Progenitor cell of endocrine pancreas (in vitro differentiated cells): ENCODE data around the gene H3-3A. TPM values are rescaled to one million over a fixed set of nuclear protein-coding genes. Genes with fewer than 3 reads are reported as not detected.

ENCODE experiments used
- DNase-seq: peaks from one replicate; pipeline ENCODE4 v3.0.0; 2021; ENCODE audit warnings: low spot score; ENCODE audit not compliant: unreplicated experiment
- H3K27ac Mint-ChIP-seq: 2 replicates; pipeline ENCODE4 v1.8.0; 2021; ENCODE audit warnings: mild to moderate bottlenecking, moderate library complexity, mixed read lengths
- H3K27me3 Mint-ChIP-seq: 2 replicates; pipeline ENCODE4 v1.8.0; 2021; ENCODE audit warnings: mixed read lengths
- H3K36me3 Mint-ChIP-seq: 2 replicates; pipeline ENCODE4 v1.8.0; 2022; ENCODE audit warnings: mixed read lengths; ENCODE audit not compliant: insufficient read depth
- H3K4me1 Mint-ChIP-seq: 2 replicates; pipeline ENCODE4 v1.8.0; 2021; ENCODE audit warnings: low read depth, mixed read lengths
- H3K4me3 Mint-ChIP-seq: 2 replicates; pipeline ENCODE4 v1.8.0; 2021; ENCODE audit warnings: low read depth, mild to moderate bottlenecking, moderate library complexity, mixed read lengths
- H3K9me3 Mint-ChIP-seq: 2 replicates; pipeline ENCODE4 v1.8.0; 2021; ENCODE audit warnings: low read depth, mixed read lengths
- total RNA-seq: library from RNA; stranded (reverse); gene quantifications from 2 replicates; pipeline ENCODE4 v1.2.1, GENCODE V29; 2021
- TF ChIP-seq, protein P1 (sequence below): fragments of 200-600 bp; sonication (generic); IDR thresholded peaks from one replicate; pipeline ENCODE4 v1.5.0; 2021; ENCODE audit warnings: antibody characterized with exemption, mild to moderate bottlenecking; ENCODE audit not compliant: unreplicated experiment

The H3-3A gene
- total RNA-seq, 1 donor from 2014 or later: 1,313 TPM

DNA sequence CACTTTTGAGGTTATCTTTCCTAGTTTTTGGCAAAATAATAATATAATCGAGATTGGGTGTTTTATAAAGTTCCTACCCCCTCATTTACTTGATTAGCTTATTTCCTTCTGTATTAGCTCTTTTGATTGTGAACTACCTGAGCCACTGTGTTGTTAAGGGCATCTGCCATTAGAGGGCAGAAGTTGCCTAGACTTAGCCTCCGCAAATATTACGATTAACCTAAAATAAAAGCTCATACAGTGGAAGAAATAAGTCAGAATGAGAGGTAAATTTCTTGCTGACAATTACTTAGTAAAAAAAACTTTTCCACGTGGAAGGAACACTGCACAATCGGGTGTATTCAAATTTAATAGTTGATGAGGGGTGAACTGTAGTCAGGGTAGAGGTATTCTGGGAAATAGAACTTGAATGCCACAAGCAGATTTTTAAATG, 2.3 kb downstream of the H3-3A start:
- Mint-ChIP-seq H3K4me3 (peak overlapping the region; percentile 100), H3K4me1 (peaks cover 38% of the 10 kb centered on the region), H3K9me3 (no peaks in the 10 kb centered on the region), H3K27ac (peak overlapping the region; percentile 65), H3K36me3 (peaks cover 32% of the 10 kb centered on the region), H3K27me3 (no peaks in the 10 kb centered on the region)
- TF ChIP-seq, protein P1, sequence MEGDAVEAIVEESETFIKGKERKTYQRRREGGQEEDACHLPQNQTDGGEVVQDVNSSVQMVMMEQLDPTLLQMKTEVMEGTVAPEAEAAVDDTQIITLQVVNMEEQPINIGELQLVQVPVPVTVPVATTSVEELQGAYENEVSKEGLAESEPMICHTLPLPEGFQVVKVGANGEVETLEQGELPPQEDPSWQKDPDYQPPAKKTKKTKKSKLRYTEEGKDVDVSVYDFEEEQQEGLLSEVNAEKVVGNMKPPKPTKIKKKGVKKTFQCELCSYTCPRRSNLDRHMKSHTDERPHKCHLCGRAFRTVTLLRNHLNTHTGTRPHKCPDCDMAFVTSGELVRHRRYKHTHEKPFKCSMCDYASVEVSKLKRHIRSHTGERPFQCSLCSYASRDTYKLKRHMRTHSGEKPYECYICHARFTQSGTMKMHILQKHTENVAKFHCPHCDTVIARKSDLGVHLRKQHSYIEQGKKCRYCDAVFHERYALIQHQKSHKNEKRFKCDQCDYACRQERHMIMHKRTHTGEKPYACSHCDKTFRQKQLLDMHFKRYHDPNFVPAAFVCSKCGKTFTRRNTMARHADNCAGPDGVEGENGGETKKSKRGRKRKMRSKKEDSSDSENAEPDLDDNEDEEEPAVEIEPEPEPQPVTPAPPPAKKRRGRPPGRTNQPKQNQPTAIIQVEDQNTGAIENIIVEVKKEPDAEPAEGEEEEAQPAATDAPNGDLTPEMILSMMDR: peak; percentile 56
- DNase-seq: no peak

DNA sequence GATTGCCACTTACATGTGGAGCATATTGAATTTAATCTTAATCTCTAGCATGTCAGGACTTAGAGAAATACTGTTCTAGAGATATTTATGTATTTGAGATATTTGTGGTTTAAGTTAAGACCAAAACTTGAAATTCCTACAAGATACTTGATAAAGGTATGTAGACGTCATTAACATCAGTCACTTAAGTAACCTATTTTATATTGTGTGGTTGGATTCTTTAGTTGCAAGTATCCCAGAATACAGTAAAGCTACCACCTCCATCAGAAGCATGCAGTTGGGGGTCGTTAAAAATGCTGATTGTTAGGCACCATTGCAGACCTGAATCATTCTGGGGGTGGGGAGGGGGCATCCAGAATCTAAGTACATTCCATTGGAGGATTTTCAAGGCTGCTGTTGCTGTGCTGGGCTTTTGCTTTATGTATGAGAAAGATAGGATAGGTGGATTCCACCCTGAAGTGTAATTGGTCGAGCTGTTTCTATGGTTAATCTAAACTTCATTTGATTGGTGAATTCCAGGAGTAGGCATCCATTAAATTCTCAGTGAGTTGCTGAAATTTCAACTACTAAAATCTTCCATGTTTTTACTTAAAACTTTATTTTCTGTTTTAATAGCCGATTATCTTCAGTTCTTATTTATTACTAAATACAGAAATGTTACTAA, 4.0 kb downstream of the H3-3A start:
- H3K4me1 Mint-ChIP-seq: peaks cover 33% of the 10 kb centered on the region
- H3K4me3 Mint-ChIP-seq: peak overlapping the region; percentile 100
- TF ChIP-seq, protein P1: no peak
- DNase-seq: no peak
- H3K27ac Mint-ChIP-seq: peak overlapping the region; percentile 85
- no peaks in the 10 kb centered on the region for H3K9me3 Mint-ChIP-seq
- H3K36me3 Mint-ChIP-seq: peaks cover 38% of the 10 kb centered on the region
- no peaks in the 10 kb centered on the region for H3K27me3 Mint-ChIP-seq

DNA sequence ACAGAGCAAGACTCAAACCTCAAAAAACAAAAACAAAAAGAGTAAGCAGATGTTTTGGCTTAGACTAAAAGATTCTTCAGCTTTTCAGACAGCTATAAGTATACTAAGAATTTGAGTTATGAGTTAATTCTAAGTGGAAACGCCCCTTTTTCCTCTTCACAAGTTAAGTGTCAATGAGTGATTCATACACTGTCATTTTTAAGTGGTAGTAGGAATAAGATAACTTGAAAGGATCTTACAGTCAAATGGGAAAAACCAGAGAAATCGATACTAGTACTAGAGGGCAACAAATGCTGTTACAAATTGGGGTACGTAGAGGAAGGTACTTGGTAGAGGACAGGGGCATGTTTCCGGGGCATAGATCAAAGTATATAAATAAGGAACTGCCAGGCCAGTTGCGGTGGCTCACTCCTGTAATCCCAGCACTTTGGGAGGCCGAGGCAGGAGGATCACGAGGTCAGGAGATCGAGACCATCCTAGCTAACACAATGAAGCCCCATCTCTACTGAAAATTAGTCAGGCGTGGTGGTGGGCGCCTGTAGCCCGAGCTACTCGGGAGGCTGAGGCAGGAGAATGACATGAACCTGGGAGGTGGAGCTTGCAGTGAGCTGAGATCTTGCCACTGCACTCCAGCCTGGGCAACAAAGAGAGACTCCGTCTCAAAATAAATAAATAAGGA, 7.4 kb downstream of the H3-3A start:
- no peak for DNase-seq
- peaks cover 31% of the 10 kb centered on the region for H3K4me1 Mint-ChIP-seq
- TF ChIP-seq, protein P1: no peak
- no peaks in the 10 kb centered on the region for H3K27me3 Mint-ChIP-seq
- H3K27ac Mint-ChIP-seq: peak overlapping the region; percentile 22
- H3K36me3 Mint-ChIP-seq: peaks cover 45% of the 10 kb centered on the region
- H3K9me3 Mint-ChIP-seq: no peaks in the 10 kb centered on the region
- H3K4me3 Mint-ChIP-seq: no peak overlapping the region

DNA sequence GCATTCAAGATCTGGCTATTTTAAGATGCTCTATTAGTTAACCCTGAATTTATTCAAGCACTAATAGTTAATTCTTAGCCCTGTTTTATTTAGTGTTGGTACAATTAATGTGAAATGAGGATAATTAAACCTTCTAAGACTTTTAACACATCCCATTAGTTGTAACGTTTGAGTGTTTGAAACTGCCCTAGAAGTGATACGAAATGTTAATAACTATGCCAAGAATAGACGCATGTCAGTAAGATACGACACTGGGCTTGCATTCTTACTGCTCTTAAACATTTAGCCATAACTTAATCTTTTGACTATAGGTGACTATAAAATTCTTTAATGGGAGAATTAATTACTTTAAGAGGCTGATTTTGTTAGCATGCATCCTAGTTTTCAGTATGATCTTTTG, 9.8 kb downstream of the H3-3A start:
- peaks cover 32% of the 10 kb centered on the region for H3K36me3 Mint-ChIP-seq
- no peaks in the 10 kb centered on the region for H3K27me3 Mint-ChIP-seq
- TF ChIP-seq, protein P1: no peak
- H3K4me3 Mint-ChIP-seq: no peak overlapping the region
- peaks cover 14% of the 10 kb centered on the region for H3K4me1 Mint-ChIP-seq
- DNase-seq: no peak
- H3K9me3 Mint-ChIP-seq: no peaks in the 10 kb centered on the region
- peak overlapping the region; percentile 69 for H3K27ac Mint-ChIP-seq

DNA sequence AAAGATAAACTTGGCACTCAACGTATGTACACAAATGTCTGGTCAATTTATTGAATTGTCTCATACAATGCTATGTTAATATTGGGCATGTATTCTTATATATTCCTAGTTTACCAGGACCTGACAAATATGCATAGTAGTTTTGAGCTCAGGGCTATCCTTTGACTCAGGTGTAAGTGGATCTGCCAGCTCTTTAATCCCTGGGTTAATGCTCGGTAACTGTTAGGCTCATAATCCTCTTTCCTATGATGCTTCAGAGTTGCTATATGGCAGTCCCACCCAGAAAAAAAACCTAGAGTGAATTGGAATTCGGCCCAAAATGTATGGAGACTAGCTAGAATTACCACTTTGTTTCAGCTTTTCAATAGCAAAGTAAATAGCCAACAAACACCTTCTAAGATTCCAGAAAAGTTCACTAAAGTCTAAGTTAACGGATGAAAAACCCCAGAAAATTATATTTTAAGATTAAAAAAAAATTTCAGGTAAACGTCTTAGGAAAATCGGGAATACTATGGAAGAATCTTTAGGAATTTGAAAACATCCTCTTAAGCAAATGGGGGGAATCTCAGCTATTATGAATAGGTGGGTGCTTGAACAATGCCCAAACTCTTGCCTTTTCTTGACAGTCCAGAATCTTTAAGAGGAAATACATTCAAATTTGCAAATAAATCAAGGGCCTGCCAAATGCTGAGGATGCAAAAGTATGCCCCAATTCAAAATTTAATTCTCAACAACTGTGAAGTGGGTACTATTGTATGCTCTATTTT, 10.9 kb downstream of the H3-3A start:
- no peak for DNase-seq
- H3K9me3 Mint-ChIP-seq: no peaks in the 10 kb centered on the region
- H3K4me3 Mint-ChIP-seq: no peak overlapping the region
- TF ChIP-seq, protein P1: no peak
- H3K27me3 Mint-ChIP-seq: no peaks in the 10 kb centered on the region
- H3K4me1 Mint-ChIP-seq: peaks cover 9% of the 10 kb centered on the region
- peak overlapping the region; percentile 4 for H3K27ac Mint-ChIP-seq
- H3K36me3 Mint-ChIP-seq: peaks cover 25% of the 10 kb centered on the region
